Activated CD4-positive, alpha-beta T cell treated with anti-CD3 and anti-CD28 coated beads for 1 hour (primary cell): ENCODE measurements around the gene NTN4.
"Not testable (repeated sequence)": the region's sequence is repeated elsewhere in the genome, so short reads cannot be mapped to it uniquely, and the experiment has no call there.

ENCODE experiments used
- DNase-seq: peaks from one replicate; pipeline ENCODE4 v3.0.0-alpha.2; 2020

The NTN4 gene

GRCh38 chr12:95705143-95705542 lies 85.4 kb downstream of the NTN4 start:
- no peak for DNase-seq

GRCh38 chr12:95703986-95704385 lies 86.6 kb downstream of the NTN4 start:
- DNase-seq = no peak

GRCh38 chr12:95701722-95702418 lies 88.7 kb downstream of the NTN4 start:
- DNase-seq = no peak

GRCh38 chr12:95701275-95701674 lies 89.3 kb downstream of the NTN4 start:
- DNase-seq = no peak

GRCh38 chr12:95700316-95700785 lies 90.2 kb downstream of the NTN4 start:
- DNase-seq = no peak

- no peak for DNase-seq
These were observed 91.0 kb downstream of the NTN4 start for GRCh38 chr12:95699579-95699978.

- DNase-seq = no peak
These were observed 96.4 kb downstream of the NTN4 start for GRCh38 chr12:95694136-95694535.

GRCh38 chr12:95693689-95694088 lies 96.9 kb downstream of the NTN4 start:
- no peak for DNase-seq

- no peak for DNase-seq
These were observed 99.5 kb downstream of the NTN4 start for GRCh38 chr12:95690861-95691635.

GRCh38 chr12:95687937-95688336 lies 102.6 kb downstream of the NTN4 start:
- no peak for DNase-seq

- no peak for DNase-seq
These were observed 107.1 kb downstream of the NTN4 start for GRCh38 chr12:95683418-95683817.

- no peak for DNase-seq
These were observed 109.3 kb downstream of the NTN4 start for GRCh38 chr12:95681210-95681765.

- no peak for DNase-seq
These were observed 111.9 kb downstream of the NTN4 start for GRCh38 chr12:95678684-95679083.

GRCh38 chr12:95677782-95678181 lies 112.8 kb downstream of the NTN4 start:
- not testable (repeated sequence) for DNase-seq

- no peak for DNase-seq
These were observed 115.9 kb downstream of the NTN4 start for GRCh38 chr12:95674631-95675030.

GRCh38 chr12:95674163-95674562 lies 116.4 kb downstream of the NTN4 start:
- DNase-seq = no peak

- DNase-seq = no peak
These were observed 117.0 kb downstream of the NTN4 start for GRCh38 chr12:95673576-95673975.

- no peak for DNase-seq
These were observed 118.4 kb downstream of the NTN4 start for GRCh38 chr12:95672166-95672565.

- DNase-seq = no peak
These were observed 119.3 kb downstream of the NTN4 start for GRCh38 chr12:95671265-95671664.

GRCh38 chr12:95663525-95663924 lies 127.0 kb downstream of the NTN4 start:
- DNase-seq = no peak

- DNase-seq = no peak
These were observed 129.2 kb downstream of the NTN4 start for GRCh38 chr12:95661360-95661759.

- no peak for DNase-seq
These were observed 132.2 kb downstream of the NTN4 start for GRCh38 chr12:95658386-95658785.

- DNase-seq = not testable (repeated sequence)
These were observed 135.9 kb downstream of the NTN4 start for GRCh38 chr12:95654665-95655064.
